Effector memory CD4-positive, alpha-beta T cell (primary cell): ENCODE measurements around the gene CCDC106.

ENCODE experiments used
- DNase-seq, 3 donors: peaks; one replicate each; pipeline ENCODE4 v3.0.0-alpha.2; 2020
- H3K27ac ChIP-seq: 2 replicates; pipeline ENCODE4 v1.7.0; 2013; ENCODE audit warnings: mild to moderate bottlenecking, low read length, moderate library complexity; ENCODE audit not compliant: insufficient read depth, poor library complexity, severe bottlenecking
- H3K27me3 ChIP-seq: replicated peaks from 2 replicates; pipeline ENCODE4 v1.7.0; 2013; ENCODE audit warnings: mild to moderate bottlenecking, low read length; ENCODE audit not compliant: insufficient read depth, control insufficient read depth, poor library complexity, severe bottlenecking
- H3K36me3 ChIP-seq: 2 replicates; pipeline ENCODE4 v1.7.0; 2013; ENCODE audit warnings: mild to moderate bottlenecking, low read length, moderate library complexity; ENCODE audit not compliant: control insufficient read depth, insufficient read depth
- H3K4me1 ChIP-seq: 2 replicates; pipeline ENCODE4 v1.7.0; 2013; ENCODE audit warnings: low read length, mild to moderate bottlenecking; ENCODE audit not compliant: control insufficient read depth, insufficient read depth, poor library complexity, severe bottlenecking
- H3K4me3 ChIP-seq: 2 replicates; pipeline ENCODE4 v1.7.0; 2013; ENCODE audit warnings: low read length, low read depth, mild to moderate bottlenecking; ENCODE audit not compliant: insufficient read depth, poor library complexity, severe bottlenecking
- H3K9me3 ChIP-seq: 2 replicates; pipeline ENCODE4 v1.7.0; 2013; ENCODE audit warnings: mild to moderate bottlenecking, low read length, moderate library complexity; ENCODE audit not compliant: control insufficient read depth

Gene CCDC106

DNA sequence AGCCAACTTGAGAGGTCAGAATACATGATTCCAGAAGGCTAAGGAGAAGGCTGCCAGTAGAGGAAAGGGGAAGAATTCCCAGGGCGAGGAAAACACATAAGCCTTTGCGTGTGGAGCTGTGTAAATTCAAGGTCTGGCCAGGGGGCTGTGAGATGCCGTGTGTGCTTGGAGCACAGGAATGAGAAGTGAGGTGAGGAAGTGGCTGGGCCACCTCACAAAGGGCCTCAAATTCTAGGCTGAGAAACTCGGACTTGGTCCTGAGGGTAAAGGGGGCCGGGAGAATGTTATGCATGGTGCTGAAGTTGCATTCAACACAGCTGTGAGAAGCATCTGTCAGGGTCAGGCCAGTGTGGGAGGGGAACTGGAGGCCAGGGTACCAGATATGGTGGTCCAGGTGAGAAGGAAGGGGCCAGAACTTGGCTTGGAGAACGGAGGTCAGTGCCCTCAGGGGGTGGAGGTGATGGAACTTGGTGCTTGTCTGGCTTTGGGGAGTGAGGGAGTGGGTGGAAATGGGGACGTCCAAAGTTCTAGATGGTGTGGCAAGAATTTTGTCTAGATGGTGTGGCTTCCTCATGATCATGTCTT, 12.1 kb upstream of the CCDC106 start:
- H3K4me1 ChIP-seq: peaks cover 35% of the 10 kb centered on the region
- no peaks in the 10 kb centered on the region for H3K27me3 ChIP-seq
- no peaks in the 10 kb centered on the region for H3K9me3 ChIP-seq
- peak overlapping the region; percentile 99 for H3K27ac ChIP-seq
- no peaks in the 10 kb centered on the region for H3K36me3 ChIP-seq
- peak overlapping the region; percentile 96 for H3K4me3 ChIP-seq
- no peak for DNase-seq

DNA sequence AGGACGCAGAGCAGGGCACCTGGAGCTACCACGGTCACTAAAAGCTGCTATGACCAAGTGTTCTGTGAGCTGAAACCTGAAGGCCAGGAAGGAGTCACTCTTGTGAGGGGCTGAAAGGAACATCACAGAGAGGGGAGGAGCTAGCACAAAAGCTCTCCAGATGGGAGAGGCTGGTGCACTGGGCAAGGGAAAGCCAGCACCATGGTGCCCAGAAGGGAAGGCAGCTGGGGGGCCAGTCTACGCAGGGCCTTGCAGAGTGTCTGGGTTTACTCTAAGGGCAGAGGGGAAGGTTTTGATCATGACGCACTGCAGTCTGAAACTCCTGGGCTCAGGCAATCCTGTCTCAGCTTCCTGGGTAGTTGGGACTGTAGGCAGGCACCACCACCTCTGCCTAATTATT, 11.3 kb upstream of the CCDC106 start:
- Histone ChIP-seq H3K4me3 (no peak overlapping the region), H3K27ac (peak overlapping the region; percentile 19), H3K4me1 (peaks cover 36% of the 10 kb centered on the region), H3K27me3 (no peaks in the 10 kb centered on the region), H3K36me3 (no peaks in the 10 kb centered on the region), H3K9me3 (no peaks in the 10 kb centered on the region)
- no peak for DNase-seq

DNA sequence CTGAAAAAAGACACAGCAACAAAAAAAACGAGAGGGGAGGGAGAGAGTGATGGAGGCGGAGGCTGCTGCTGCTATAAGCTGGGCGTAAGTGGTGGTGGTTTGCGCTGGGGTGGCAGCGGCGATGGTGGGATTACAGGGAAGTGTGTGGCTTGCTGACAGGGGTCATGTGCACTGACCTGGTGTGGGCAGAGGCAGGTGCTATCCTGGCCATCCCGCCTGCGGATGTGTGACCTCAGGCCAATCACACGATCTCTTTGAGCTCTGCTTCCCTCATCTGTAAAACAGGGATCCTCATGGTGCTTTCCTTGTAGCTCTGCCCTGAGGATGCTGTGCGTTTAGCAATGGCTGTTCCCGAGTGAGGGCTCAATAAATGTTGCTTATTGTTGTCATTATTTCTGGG, 10.5 kb upstream of the CCDC106 start:
- peak overlapping the region; percentile 21 for H3K27ac ChIP-seq
- no peak for DNase-seq
- H3K27me3 ChIP-seq: no peaks in the 10 kb centered on the region
- peaks cover 36% of the 10 kb centered on the region for H3K4me1 ChIP-seq
- H3K4me3 ChIP-seq: no peak overlapping the region
- H3K9me3 ChIP-seq: no peaks in the 10 kb centered on the region
- H3K36me3 ChIP-seq: no peaks in the 10 kb centered on the region

DNA sequence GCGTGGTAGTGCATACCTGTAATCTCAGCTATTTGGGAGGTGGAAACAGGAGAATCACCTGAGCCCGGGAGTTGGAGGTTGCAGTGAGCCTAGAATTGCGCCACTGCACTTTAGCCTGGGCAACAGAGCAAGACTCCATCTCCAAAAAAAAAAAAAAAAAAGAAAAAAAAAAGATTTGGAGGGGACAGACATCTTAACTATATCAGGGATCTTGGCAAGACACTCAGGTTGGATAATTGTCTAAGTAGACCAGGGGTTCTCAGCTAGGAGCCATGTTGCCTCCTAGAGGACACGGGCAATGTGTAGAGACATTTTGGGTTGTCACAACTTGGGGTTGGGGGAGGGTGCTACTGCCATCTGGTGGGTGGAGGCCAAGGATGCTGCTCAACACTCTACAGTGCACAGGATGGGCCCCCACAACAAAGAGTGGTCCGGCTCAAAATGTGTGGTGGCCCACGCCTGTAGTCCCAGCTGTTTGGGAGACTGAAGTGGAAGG, 9.1 kb upstream of the CCDC106 start:
- Histone ChIP-seq H3K27me3 (no peaks in the 10 kb centered on the region), H3K9me3 (no peaks in the 10 kb centered on the region), H3K4me3 (no peak overlapping the region), H3K4me1 (peaks cover 45% of the 10 kb centered on the region), H3K36me3 (no peaks in the 10 kb centered on the region), H3K27ac (no peak overlapping the region)
- DNase-seq: no peak

DNA sequence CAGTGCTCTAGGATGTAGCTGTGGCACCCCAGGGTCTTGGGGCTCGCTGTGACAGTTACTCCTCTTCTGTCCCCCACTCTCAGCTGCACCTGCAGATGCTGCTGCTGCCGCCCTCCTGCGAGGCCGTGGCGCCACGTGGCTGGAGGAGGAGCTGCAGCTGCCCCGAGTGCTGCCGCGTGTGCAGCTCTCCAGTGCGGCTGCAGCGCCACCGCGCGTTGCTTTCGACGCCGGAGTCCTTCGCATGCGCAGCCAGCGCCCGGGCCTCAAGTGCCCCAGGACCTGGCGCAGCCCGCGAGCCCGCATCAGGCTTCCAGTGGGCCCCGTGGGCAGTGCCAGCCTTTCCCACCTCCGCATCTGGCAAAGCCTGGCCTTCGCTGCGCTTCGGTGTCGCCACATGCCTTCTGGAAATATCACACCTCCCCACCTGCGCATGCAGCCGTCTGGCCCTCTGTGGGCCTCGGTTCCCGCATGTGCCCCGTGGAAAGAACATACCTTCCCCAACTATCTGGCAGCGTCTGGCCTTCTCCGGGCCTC, 7.9 kb upstream of the CCDC106 start:
- Histone ChIP-seq H3K27me3 (no peaks in the 10 kb centered on the region), H3K9me3 (no peaks in the 10 kb centered on the region), H3K36me3 (peaks cover 5% of the 10 kb centered on the region), H3K4me3 (peak overlapping the region; percentile 76), H3K4me1 (peaks cover 55% of the 10 kb centered on the region), H3K27ac (peak overlapping the region; percentile 84)
- peak; percentile 55 to 61 (median 61) for DNase-seq

DNA sequence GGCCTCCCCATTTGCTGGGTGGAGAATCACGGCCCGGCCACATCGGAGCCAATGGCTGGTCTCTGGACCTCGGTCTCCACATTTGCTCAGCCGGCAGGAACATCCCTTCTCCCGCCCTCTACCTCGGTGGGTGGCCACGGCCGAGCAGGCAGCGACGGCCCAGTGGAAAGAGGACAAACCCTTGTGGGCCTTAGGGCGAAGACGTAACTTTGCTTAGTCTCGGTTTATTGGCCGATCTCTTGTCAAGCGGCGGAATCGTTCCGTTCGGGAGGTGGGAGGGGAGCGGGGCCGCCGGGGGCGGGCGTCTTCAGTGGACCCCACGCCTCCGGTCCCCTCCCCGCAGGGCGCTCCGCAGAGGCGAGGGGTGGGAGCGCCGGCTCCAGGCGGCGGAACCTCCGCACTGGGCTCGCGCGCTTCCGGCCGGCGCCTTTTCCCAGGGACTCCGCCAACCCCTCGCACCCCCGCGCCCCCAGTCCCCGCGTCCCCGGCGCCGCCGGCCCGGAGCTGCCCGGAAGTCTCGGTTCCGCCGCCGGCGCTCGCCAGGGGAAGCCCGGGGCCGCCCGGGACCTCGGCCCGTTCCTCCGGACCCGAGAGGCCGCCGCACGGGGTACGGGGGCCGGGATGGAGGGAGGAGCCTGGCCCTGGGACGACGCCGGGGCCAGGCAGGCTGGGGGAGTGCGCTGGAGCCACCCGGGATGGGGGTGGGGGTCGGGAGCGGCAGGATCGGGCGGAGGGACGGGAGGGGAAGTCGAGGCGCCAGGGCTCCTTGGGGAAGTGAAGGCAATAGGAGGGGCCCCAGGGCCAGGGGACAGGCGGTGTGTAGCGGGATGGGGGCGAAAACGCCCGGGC, 7.2 kb upstream of the CCDC106 start, which contains the start of gene ZNF580:
Gene ZNF580, plus strand, starts transcription at position 426 of the 849 bp plus-strand sequence. CDS start 1,507 bp downstream, outside the sequence.
- H3K4me3 ChIP-seq: peak within 1 kb of the TSS; percentile 76
- peaks cover 9% of the 10 kb centered on the region for H3K36me3 ChIP-seq
- no peak for DNase-seq
- H3K27me3 ChIP-seq: no peaks in the 10 kb centered on the region
- no peaks in the 10 kb centered on the region for H3K9me3 ChIP-seq
- H3K4me1 ChIP-seq: peaks cover 52% of the 10 kb centered on the region
- H3K27ac ChIP-seq: peak within 1 kb of the TSS; percentile 84

DNA sequence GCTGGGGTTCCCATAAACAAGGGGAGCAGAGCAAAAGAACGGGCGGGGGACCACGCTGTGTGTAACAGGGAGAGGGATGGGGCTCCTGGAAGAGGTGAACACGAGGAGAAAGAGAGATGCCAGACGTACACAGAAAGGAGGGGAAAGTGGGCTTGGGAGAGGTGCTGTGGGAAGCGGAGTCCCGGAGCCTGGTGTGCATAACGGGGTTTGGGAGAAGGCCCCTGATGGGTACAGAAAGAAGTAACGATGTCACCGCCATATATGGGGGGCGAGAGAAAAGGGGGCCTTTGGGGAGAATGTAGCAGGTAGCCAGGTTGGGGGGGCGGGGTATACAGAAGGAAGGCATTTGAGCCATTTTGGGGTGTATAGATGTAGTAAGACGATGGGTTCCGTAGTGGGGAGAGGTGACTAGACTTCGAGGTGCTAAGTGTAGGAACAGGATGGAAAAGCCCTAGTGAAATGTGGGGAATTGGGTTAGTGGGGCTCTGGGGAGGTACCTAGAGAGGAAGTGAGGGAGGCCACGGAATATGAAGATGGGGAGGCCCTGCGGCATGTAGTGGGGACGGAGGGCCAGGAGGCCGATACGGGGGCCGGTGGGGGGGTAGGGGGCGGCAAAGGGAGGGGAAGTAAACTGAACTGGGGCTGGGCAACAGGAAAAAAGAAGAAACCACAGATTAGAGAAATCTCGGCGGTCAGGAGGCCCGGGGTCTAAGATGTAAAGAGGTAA, 6.4 kb upstream of the CCDC106 start:
- DNase-seq: no peak
- H3K4me1 ChIP-seq: peaks cover 45% of the 10 kb centered on the region

DNA sequence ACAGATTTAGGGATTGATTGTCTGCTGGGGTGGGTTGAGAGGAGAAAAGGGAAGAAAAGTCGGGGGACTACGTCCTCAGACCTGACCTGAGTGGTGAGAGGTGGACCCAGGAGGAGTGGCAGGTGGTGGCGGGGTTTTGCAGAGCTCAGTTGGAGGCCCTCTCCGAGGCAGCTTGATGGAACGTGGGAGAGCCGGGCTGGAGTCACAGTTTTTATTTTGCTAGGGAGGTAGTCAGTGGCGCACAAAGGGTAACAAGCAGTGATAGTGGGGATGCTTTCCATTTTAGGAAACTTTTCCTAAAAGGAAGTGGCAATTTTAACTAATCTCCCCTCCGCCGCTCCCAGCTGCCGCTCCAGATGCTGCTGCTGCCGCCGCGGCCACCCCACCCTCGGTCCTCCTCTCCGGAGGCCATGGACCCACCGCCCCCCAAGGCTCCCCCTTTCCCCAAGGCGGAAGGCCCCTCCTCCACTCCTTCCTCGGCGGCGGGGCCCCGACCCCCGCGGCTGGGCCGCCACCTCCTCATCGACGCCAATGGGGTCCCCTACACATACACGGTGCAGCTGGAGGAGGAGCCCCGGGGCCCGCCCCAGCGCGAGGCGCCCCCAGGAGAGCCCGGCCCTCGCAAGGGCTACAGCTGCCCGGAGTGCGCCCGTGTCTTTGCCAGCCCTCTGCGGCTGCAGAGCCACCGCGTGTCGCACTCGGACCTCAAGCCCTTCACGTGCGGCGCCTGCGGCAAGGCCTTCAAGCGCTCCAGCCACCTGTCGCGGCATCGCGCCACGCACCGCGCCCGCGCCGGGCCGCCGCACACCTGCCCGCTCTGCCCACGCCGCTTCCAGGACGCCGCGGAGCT, 5.6 kb upstream of the CCDC106 start:
- peaks cover 9% of the 10 kb centered on the region for H3K36me3 ChIP-seq
- no peaks in the 10 kb centered on the region for H3K27me3 ChIP-seq
- H3K27ac ChIP-seq: peak overlapping the region; percentile 84
- H3K9me3 ChIP-seq: no peaks in the 10 kb centered on the region
- DNase-seq: no peak
- peak overlapping the region; percentile 76 for H3K4me3 ChIP-seq
- peaks cover 39% of the 10 kb centered on the region for H3K4me1 ChIP-seq

More for the DNA sequence above, 6.4 kb upstream of the CCDC106 start:
- Histone ChIP-seq H3K9me3 (no peaks in the 10 kb centered on the region), H3K27me3 (no peaks in the 10 kb centered on the region), H3K27ac (peak overlapping the region; percentile 84), H3K4me3 (peak overlapping the region; percentile 76), H3K36me3 (peaks cover 9% of the 10 kb centered on the region)
